HL-60 (cell line): Measurements from ENCODE around the gene DBNDD2.

Experiments used
- GABPA ChIP-seq: IDR thresholded peaks from 2 replicates; pipeline ENCODE4 v1.6.1; 2012; ENCODE audit warnings: low read depth
- POLR2AphosphoS5 ChIP-seq: IDR thresholded peaks from 2 replicates; pipeline ENCODE4 v1.6.1; 2012; ENCODE audit warnings: low read depth
- TF ChIP-seq, protein P1 (sequence below): IDR thresholded peaks from one replicate; pipeline ENCODE4 v1.5.1; 2011; ENCODE audit warnings: low read length, control low read depth, inconsistent platforms; ENCODE audit not compliant: insufficient read depth

- TF ChIP-seq POLR2AphosphoS5 (no peak), GABPA (no peak)
- TF ChIP-seq, protein P1, sequence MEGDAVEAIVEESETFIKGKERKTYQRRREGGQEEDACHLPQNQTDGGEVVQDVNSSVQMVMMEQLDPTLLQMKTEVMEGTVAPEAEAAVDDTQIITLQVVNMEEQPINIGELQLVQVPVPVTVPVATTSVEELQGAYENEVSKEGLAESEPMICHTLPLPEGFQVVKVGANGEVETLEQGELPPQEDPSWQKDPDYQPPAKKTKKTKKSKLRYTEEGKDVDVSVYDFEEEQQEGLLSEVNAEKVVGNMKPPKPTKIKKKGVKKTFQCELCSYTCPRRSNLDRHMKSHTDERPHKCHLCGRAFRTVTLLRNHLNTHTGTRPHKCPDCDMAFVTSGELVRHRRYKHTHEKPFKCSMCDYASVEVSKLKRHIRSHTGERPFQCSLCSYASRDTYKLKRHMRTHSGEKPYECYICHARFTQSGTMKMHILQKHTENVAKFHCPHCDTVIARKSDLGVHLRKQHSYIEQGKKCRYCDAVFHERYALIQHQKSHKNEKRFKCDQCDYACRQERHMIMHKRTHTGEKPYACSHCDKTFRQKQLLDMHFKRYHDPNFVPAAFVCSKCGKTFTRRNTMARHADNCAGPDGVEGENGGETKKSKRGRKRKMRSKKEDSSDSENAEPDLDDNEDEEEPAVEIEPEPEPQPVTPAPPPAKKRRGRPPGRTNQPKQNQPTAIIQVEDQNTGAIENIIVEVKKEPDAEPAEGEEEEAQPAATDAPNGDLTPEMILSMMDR = no peak
Measured at GRCh38 chr20:45440424-45440823, 32.3 kb downstream of the DBNDD2 start.
